ENCODE data around the gene FBP1. TPM values are rescaled to one million over a fixed set of nuclear protein-coding genes. Genes with fewer than 3 reads are reported as not detected.

Gene FBP1
- total RNA-seq, 4 donors from 2014 or later: 20.3 to 31.8 (median 23.1) TPM

- 55% methylated on average over 8 of the region's 8 CpGs for WGBS, 2 donors
- TF ChIP-seq CTCF (IDR thresholded peaks at IDR 0.05): no peak
- TF ChIP-seq POLR2A (IDR thresholded peaks at IDR 0.05): no peak
- Histone ChIP-seq H3K27me3 (no peaks in the 10 kb centered on the region), H3K27ac (peak overlapping the region; percentile 9 to 59 (median 39)), H3K4me1 (peaks cover 22 to 43% of the 10 kb centered on the region in 2 donors), H3K36me3 (no peaks in the 10 kb centered on the region), H3K9me3 (no peaks in the 10 kb centered on the region), H3K4me3 (replicated peaks in 1 of 3) (no peak overlapping the region)
- intact Hi-C loops (cut with DNase I): no loop called here
- DNase-seq: no peak
Measured at GRCh38 chr9:94631599-94631998, 7.7 kb downstream of the FBP1 start.

GRCh38 chr9:94630833-94631232, 8.5 kb downstream of the FBP1 start:
- WGBS, 2 donors: 52 to 59% methylated on average over 5 of the region's 5 CpGs
- TF ChIP-seq CTCF (IDR thresholded peaks at IDR 0.05): no peak
- TF ChIP-seq POLR2A (IDR thresholded peaks at IDR 0.05): no peak
- peak overlapping the region; percentile 9 to 59 (median 39) for H3K27ac ChIP-seq
- peaks cover 22 to 43% of the 10 kb centered on the region in 2 donors for H3K4me1 ChIP-seq
- intact Hi-C loops (cut with DNase I): no loop called here
- no peaks in the 10 kb centered on the region for H3K9me3 ChIP-seq
- H3K27me3 ChIP-seq: no peaks in the 10 kb centered on the region
- H3K4me3 ChIP-seq (replicated peaks in 1 of 3): no peak overlapping the region
- no peaks in the 10 kb centered on the region for H3K36me3 ChIP-seq
- peak; percentile 33 to 44 for DNase-seq

DNA sequence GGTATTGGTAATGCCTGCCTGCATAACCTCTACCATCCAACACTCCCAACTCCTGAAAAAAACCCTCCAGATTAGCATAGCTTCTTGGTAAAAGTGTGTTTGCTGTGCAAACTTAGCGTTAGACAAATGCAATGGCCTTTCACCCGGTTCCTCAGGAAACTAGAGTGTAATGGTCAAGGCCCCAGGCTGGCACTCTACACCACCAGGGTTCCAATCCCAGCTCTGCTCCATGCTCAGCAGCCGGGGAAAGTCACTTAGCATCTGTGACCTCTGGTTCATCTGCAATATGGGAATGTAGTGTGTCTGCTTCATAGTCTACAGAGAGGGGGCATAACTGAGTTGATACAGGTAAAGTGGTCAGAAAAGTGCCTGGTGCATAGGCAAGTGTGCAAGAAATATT, 9.0 kb downstream of the FBP1 start:
- no peaks in the 10 kb centered on the region for H3K9me3 ChIP-seq
- intact Hi-C loops (cut with DNase I): no loop called here
- DNase-seq: no peak
- H3K4me3 ChIP-seq (replicated peaks in 1 of 3): no peak overlapping the region
- TF ChIP-seq POLR2A (IDR thresholded peaks at IDR 0.05) (no peak), CTCF (IDR thresholded peaks at IDR 0.05) (no peak)
- 71 to 80% methylated on average over 2 to 3 of the region's 3 CpGs for WGBS, 2 donors
- H3K27ac ChIP-seq: peak overlapping the region in 2 of 3 donors; percentile 12 to 59
- no peaks in the 10 kb centered on the region for H3K36me3 ChIP-seq
- no peaks in the 10 kb centered on the region for H3K27me3 ChIP-seq
- peaks cover 22 to 40% of the 10 kb centered on the region in 2 donors for H3K4me1 ChIP-seq

DNA sequence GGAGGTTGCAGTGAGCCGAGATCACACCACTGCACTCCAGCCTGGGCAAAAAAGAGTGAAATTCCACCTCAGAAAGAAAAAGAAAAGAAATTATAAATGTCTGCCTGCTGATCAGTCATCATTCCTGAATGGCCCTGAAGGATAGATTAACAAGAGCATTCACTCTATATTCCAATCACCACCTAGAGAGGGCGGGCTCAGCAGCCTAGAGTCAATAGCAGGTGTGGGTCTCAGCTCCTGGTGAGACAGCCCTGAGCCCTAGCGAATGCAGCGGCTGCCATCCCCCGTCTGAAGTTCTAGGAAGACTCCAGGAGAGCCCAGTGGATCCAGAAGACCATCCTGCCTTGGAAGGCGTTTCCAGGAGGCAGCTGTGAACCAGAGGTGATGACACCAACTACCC, 12.0 kb downstream of the FBP1 start:
- 87 to 92% methylated on average over 4 to 6 of the region's 6 CpGs for WGBS, 2 donors
- TF ChIP-seq POLR2A (IDR thresholded peaks at IDR 0.05): no peak
- TF ChIP-seq CTCF (IDR thresholded peaks at IDR 0.05): no peak
- H3K36me3 ChIP-seq: no peaks in the 10 kb centered on the region
- H3K4me1 ChIP-seq: peaks cover 16 to 20% of the 10 kb centered on the region in 2 donors
- H3K27me3 ChIP-seq: no peaks in the 10 kb centered on the region
- no peak overlapping the region for H3K4me3 ChIP-seq (replicated peaks in 1 of 3)
- intact Hi-C loops (cut with DNase I): no loop called here
- no peaks in the 10 kb centered on the region for H3K9me3 ChIP-seq
- H3K27ac ChIP-seq: no peak overlapping the region
- no peak for DNase-seq

- no peaks in the 10 kb centered on the region for H3K9me3 ChIP-seq
- H3K27me3 ChIP-seq: no peaks in the 10 kb centered on the region
- intact Hi-C loops (cut with DNase I): no loop called here
- H3K27ac ChIP-seq: no peak overlapping the region
- no peaks in the 10 kb centered on the region for H3K36me3 ChIP-seq
- no peak overlapping the region for H3K4me3 ChIP-seq (replicated peaks in 1 of 3)
- DNase-seq: no peak
- WGBS, 2 donors: 77 to 84% methylated on average over 12 of the region's 12 CpGs
- TF ChIP-seq POLR2A (IDR thresholded peaks at IDR 0.05) (no peak), CTCF (IDR thresholded peaks at IDR 0.05) (no peak)
- peaks cover 4 to 7% of the 10 kb centered on the region in 2 donors for H3K4me1 ChIP-seq
Measured at GRCh38 chr9:94625835-94626234, 13.5 kb downstream of the FBP1 start.

Measured in thyroid gland (tissue), 4 donors.